Loucy (cell line): ENCODE results near the gene TNIP1.

ENCODE experiments used
- H2AFZ ChIP-seq: fragments of 200-600 bp; sonication (generic); 2 replicates; pipeline ENCODE4 v1.6.0; 2016; ENCODE audit warnings: antibody characterized with exemption, mild to moderate bottlenecking, low read length, moderate library complexity
- H3F3A ChIP-seq: fragments of 200-600 bp; 2 replicates; pipeline ENCODE4 v1.6.0; 2016; ENCODE audit warnings: antibody characterized with exemption, low read depth, mild to moderate bottlenecking
- H3K27me3 ChIP-seq: fragments of 200-600 bp; sonication (generic); 2 replicates; pipeline ENCODE4 v1.6.1; 2014; ENCODE audit warnings: low read length, mild to moderate bottlenecking; ENCODE audit not compliant: insufficient read depth, poor library complexity, severe bottlenecking
- H3K36me3 ChIP-seq: fragments of 200-600 bp; sonication (generic); 2 replicates; pipeline ENCODE4 v1.6.1; 2016; ENCODE audit warnings: low read length; ENCODE audit not compliant: insufficient read depth
- H3K4me1 ChIP-seq: fragments of 200-600 bp; sonication (generic); 2 replicates; pipeline ENCODE4 v1.5.1; 2014; ENCODE audit warnings: low read length, mild to moderate bottlenecking; ENCODE audit not compliant: insufficient read depth, poor library complexity, severe bottlenecking
- H3K4me2 ChIP-seq: fragments of 200-600 bp; sonication (generic); 2 replicates; pipeline ENCODE4 v1.6.0; 2014; ENCODE audit warnings: antibody characterized with exemption, low read length, low read depth, mild to moderate bottlenecking; ENCODE audit not compliant: poor library complexity, severe bottlenecking
- H3K4me3 ChIP-seq: fragments of 200-600 bp; sonication (generic); 2 replicates; pipeline ENCODE4 v1.5.1; 2014; ENCODE audit warnings: low read length, mild to moderate bottlenecking, mixed read lengths; ENCODE audit not compliant: poor library complexity, severe bottlenecking
- H3K79me2 ChIP-seq: fragments of 200-600 bp; sonication (generic); 2 replicates; pipeline ENCODE4 v1.6.1; 2014; ENCODE audit warnings: low read length; ENCODE audit not compliant: insufficient read depth
- H3K9ac ChIP-seq: fragments of 200-600 bp; sonication (generic); 2 replicates; pipeline ENCODE4 v1.6.0; 2014; ENCODE audit warnings: mild to moderate bottlenecking, low read depth, low read length, moderate library complexity; ENCODE audit not compliant: poor library complexity, severe bottlenecking
- H3K9me2 ChIP-seq: fragments of 200-600 bp; sonication (generic); replicated peaks from 2 replicates; pipeline ENCODE4 v1.6.1; 2016; ENCODE audit warnings: low read depth, low read length, mixed read lengths
- H3K9me3 ChIP-seq: fragments of 200-600 bp; sonication (generic); 2 replicates; pipeline ENCODE4 v1.6.1; 2014; ENCODE audit warnings: mild to moderate bottlenecking, antibody characterized with exemption, low read length, low read depth; ENCODE audit not compliant: insufficient read depth
- H4K20me1 ChIP-seq: fragments of 200-600 bp; sonication (generic); 2 replicates; pipeline ENCODE4 v1.6.0; 2014; ENCODE audit warnings: antibody characterized with exemption, low read length, mild to moderate bottlenecking; ENCODE audit not compliant: insufficient read depth, poor library complexity, severe bottlenecking
- EZH2phosphoT487 ChIP-seq: fragments of 200-600 bp; IDR thresholded peaks from 2 replicates; pipeline ENCODE4 v1.6.1; 2018; ENCODE audit warnings: antibody characterized with exemption, mild to moderate bottlenecking, moderate library complexity, borderline replicate concordance
- TF ChIP-seq, protein P1 (sequence below): fragments of 200-600 bp; sonication (generic); conservative IDR thresholded peaks from 2 replicates; pipeline ENCODE4 v1.5.1; 2014; ENCODE audit warnings: mild to moderate bottlenecking, antibody characterized with exemption, low read length

Gene TNIP1

GRCh38 chr5:151026679-151027078 lies 54.2 kb downstream of the TNIP1 start:
- Histone ChIP-seq H3F3A (no peaks in the 10 kb centered on the region), H3K9me2 (no peaks in the 10 kb centered on the region), H3K79me2 (no peaks in the 10 kb centered on the region), H3K4me2 (no peak overlapping the region), H3K27me3 (no peaks in the 10 kb centered on the region), H3K9me3 (no peaks in the 10 kb centered on the region), H3K4me3 (no peak overlapping the region), H2AFZ (no peak overlapping the region), H4K20me1 (no peaks in the 10 kb centered on the region), H3K9ac (no peak overlapping the region), H3K36me3 (peaks cover 38% of the 10 kb centered on the region; the same call in 1 of the 2 replicates), H3K4me1 (no peaks in the 10 kb centered on the region)
- TF ChIP-seq, protein P1, sequence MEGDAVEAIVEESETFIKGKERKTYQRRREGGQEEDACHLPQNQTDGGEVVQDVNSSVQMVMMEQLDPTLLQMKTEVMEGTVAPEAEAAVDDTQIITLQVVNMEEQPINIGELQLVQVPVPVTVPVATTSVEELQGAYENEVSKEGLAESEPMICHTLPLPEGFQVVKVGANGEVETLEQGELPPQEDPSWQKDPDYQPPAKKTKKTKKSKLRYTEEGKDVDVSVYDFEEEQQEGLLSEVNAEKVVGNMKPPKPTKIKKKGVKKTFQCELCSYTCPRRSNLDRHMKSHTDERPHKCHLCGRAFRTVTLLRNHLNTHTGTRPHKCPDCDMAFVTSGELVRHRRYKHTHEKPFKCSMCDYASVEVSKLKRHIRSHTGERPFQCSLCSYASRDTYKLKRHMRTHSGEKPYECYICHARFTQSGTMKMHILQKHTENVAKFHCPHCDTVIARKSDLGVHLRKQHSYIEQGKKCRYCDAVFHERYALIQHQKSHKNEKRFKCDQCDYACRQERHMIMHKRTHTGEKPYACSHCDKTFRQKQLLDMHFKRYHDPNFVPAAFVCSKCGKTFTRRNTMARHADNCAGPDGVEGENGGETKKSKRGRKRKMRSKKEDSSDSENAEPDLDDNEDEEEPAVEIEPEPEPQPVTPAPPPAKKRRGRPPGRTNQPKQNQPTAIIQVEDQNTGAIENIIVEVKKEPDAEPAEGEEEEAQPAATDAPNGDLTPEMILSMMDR: no peak
- no peak for TF ChIP-seq EZH2phosphoT487

- no peak overlapping the region for H3K4me3 ChIP-seq
- H3F3A ChIP-seq: no peaks in the 10 kb centered on the region
- TF ChIP-seq EZH2phosphoT487: no peak
- TF ChIP-seq, protein P1: no peak
- no peaks in the 10 kb centered on the region for H3K9me2 ChIP-seq
- no peaks in the 10 kb centered on the region for H3K27me3 ChIP-seq
- H3K4me1 ChIP-seq: no peaks in the 10 kb centered on the region
- no peak overlapping the region for H2AFZ ChIP-seq
- no peaks in the 10 kb centered on the region for H4K20me1 ChIP-seq
- no peak overlapping the region for H3K9ac ChIP-seq
- no peak overlapping the region for H3K4me2 ChIP-seq
- H3K9me3 ChIP-seq: no peaks in the 10 kb centered on the region
- no peaks in the 10 kb centered on the region for H3K79me2 ChIP-seq
- H3K36me3 ChIP-seq: peaks cover 32% of the 10 kb centered on the region; the same call in 1 of the 2 replicates
These were observed 54.7 kb downstream of the TNIP1 start for GRCh38 chr5:151026088-151026487.

GRCh38 chr5:151025250-151025606 lies 55.6 kb downstream of the TNIP1 start:
- H3K36me3 ChIP-seq: peaks cover 24% of the 10 kb centered on the region; the same call in 1 of the 2 replicates
- H3K9me2 ChIP-seq: no peaks in the 10 kb centered on the region
- H4K20me1 ChIP-seq: no peaks in the 10 kb centered on the region
- no peaks in the 10 kb centered on the region for H3F3A ChIP-seq
- H2AFZ ChIP-seq: no peak overlapping the region
- H3K27me3 ChIP-seq: no peaks in the 10 kb centered on the region
- no peaks in the 10 kb centered on the region for H3K79me2 ChIP-seq
- H3K4me1 ChIP-seq: no peaks in the 10 kb centered on the region
- H3K9ac ChIP-seq: no peak overlapping the region
- TF ChIP-seq, protein P1: no peak
- TF ChIP-seq EZH2phosphoT487: no peak
- no peaks in the 10 kb centered on the region for H3K9me3 ChIP-seq
- H3K4me3 ChIP-seq: no peak overlapping the region
- no peak overlapping the region for H3K4me2 ChIP-seq
